ENCODE data around the gene ZNF722.
"Not testable (repeated sequence)": the region's sequence is repeated elsewhere in the genome, so short reads cannot be mapped to it uniquely, and the experiment has no call there.

Gene ZNF722

DNA sequence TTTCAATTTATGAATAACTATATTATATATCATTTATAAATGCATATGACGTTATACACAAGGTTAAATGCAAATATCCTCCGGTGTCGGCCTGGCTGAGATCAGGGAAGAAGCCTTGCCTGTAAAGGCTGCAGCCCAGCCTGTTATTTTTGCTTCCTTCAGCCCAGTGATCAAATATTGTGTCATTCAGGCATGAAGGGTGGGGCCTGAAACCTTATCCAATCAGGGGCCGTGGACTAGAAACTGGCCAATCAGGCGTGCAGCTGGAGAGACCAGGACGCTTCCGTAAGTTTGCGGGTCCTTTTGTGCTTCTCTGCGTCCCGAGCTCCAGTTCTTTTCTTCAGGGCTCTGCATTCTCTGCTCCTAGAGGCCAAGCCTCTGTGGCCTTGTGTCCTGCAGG lies at the start of gene ZNF722:
Gene ZNF722, plus strand, starts transcription at position 301 of the 400 bp plus-strand sequence. CDS start 113 bp downstream, outside the sequence.
- no peak for DNase-seq (ENCODE audit: low read depth, low spot score)

DNA sequence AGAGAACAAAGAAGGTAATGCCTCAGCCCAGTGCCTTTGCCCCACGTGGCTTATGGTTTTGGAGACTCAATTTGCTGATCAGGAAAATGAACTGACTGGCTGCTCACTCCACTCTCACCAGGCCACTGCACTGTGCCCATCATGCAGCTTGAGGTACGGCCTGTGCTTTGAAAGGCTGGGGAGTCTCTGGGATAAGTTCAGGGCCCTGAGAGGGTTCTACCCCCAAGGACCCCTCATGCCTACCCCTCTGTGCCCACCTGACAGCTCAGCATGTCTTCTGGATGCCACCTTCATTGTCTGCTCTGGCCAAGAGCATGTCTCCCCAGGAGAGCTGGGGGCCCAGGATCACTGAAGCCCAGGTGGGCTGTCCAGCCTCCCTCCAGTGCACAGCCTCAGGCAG lies 45.5 kb upstream of the ZNF722 start:
- no peak for DNase-seq (ENCODE audit: low read depth, low spot score)

DNA sequence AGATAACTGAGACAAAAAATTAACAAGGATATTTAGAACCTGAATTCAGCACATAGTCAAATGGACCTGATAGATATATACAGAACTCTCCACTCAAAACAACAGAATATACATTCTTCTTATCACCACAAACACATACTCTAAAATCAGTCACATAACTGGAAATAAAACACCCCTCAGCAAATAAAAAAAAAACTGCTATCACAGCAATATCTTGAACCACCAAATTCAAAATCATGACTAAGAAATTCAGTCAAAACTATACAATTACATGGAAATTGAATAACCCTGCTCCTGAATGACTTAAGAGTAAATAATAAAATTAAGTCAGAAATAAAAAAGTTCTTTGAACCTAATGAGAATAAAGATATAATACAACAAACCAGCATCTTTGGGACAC lies 30.0 kb upstream of the ZNF722 start:
- no peak for DNase-seq (ENCODE audit: low read depth, low spot score)

DNA sequence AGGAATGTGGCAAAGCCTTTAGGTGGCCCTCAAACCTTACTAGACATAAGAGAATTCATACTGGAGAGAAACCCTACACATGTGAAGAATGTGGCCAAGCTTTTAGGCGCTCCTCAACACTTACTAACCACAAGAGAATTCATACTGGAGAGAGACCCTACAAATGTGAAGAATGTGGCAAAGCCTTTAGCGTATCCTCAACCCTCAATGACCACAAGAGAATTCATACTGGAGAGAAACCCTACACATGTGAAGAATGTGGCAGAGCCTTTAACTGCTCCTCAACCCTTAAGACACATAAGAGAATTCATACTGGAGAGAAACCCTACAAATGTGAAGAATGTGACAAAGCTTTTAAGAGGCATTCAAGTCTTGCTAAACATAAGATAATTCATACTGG lies 16.8 kb downstream of the ZNF722 start:
- DNase-seq (ENCODE audit: low read depth, low spot score) = not testable (repeated sequence)

DNA sequence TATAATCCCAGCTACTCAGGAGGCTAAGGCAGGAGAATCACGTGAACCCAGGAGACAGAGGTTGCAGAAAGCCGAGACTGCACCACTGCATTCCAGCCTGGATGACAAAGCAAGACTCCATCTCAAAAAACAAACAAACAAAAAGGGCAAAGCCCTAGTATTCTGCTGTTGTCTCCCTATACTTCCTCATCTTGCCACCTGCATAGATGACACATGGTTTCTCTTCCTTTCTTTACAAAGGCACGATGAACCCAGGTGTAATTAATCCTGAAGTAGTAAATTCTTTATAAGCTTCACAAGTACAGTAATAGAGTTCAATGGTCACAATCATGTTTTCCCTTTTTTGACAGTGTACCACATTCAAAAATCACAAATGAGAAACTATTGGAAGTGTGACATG lies 36.7 kb downstream of the ZNF722 start:
- DNase-seq (ENCODE audit: low read depth, low spot score) = no peak

DNA sequence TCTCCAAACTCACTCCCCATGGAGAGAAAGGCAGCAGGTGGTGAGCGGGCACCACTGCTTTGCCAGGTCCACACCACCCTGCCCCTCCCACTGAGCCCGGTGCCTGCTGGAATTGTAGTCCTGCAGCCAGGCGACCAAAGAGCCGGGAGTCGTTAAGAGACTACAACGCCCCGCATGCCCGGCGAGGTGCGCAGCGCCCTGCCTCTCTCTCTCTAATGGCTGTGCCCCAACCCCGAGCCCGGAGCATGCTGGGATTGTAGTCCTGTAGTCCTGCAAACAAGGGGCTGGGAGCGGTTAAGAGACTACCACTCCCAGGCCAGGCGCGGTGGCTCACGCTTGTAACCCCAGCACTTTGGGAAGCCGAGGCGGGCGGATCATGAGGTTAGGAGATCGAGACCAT lies 38.4 kb downstream of the ZNF722 start:
- DNase-seq (ENCODE audit: low read depth, low spot score) = no peak

DNA sequence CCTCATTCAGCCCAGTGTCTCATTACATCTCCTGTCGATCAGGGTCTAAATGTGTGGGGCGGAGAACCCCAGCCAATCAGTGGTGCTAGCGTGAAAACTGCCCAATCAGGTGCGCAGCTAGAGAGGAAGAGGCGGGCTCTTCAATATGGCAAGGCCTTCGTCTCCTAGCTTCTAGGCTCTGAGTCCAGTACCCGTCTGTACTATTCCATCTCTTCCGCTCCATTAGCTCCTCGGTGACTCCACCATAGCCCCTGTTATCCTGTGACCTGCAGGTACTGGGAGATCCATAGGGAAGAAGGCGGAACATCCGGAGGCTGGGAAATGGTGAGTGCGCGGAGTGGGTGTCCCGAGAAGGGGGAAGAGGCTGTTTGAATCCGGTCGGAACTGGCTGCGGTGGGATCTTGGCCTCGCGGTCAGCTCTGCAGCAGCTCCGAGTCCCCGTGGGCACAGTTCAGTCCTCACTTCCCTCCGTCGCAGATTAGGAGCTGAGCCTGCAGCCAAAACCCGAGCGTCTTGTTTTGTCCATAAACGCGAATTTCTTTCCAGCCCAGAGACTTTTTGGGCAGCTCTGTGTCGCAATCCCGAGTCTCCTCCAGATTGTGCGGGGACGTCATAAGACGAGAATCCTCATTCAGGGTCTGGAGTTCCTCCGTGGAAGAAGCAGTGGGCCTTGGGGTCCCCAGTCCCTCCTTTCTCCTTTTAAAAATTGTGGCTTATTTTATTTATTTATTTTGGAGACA lies 46.8 kb downstream of the ZNF722 start, which contains the start of gene ZNF727:
Gene ZNF727, plus strand, starts transcription at position 134 of the 740 bp plus-strand sequence. Its CDS starts 188 bp downstream, at position 322.
- no peak for DNase-seq (ENCODE audit: low read depth, low spot score)

DNA sequence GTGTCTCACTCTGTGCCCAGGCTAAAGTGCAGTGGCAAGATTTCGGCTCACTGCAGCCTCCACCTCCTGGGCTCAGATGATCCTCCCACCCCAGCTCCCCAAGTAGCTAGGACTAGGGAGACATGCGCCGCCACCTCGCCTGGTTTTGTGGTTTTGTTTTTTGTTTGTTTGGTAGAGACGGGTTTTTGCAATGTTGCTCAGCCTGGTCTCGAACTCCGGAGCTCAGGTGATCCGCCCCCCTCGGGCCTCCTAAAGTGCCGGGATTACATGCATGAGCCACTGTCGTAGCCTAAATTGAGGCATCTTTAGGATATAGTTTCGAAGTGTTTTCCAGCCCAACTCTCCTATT lies 47.4 kb downstream of the ZNF722 start:
- DNase-seq (ENCODE audit: low read depth, low spot score) = no peak

Data from activated CD4-positive, CD25-positive, alpha-beta regulatory T cell treated with anti-CD3 and anti-CD28 coated beads, Interleukin-2, amount 50 U/mL, for 16 hours (primary cell).